Measurements from ENCODE around the gene SKI.

Gene SKI

GRCh38 chr1:2358651-2359640 lies 130.8 kb downstream of the SKI start:
- no peak for FAIRE-seq
